ENCODE measurements around the gene CFAP90.

CFAP90 gene

DNA sequence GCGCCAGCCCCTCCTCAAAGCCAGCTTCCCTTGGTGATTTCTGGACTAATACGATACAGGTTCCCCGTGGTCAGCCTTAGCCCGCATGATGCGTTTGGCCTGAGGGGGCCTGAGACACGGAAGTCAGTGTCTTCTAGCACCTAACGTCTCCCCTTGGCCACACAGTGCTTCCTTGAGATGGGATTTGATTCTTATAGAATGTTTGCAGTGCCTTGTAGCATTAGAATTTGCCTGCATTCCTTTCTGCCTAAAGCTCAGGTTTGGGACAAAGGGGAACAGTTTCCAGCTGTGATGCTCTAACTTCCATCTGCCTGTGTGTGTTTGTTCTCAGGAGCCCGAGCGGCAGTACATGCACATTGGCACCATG is 34.4 kb downstream of the CFAP90 start:
- DNase-seq (ENCODE audit: low read depth), result no peak
- TF ChIP-seq, protein P1, sequence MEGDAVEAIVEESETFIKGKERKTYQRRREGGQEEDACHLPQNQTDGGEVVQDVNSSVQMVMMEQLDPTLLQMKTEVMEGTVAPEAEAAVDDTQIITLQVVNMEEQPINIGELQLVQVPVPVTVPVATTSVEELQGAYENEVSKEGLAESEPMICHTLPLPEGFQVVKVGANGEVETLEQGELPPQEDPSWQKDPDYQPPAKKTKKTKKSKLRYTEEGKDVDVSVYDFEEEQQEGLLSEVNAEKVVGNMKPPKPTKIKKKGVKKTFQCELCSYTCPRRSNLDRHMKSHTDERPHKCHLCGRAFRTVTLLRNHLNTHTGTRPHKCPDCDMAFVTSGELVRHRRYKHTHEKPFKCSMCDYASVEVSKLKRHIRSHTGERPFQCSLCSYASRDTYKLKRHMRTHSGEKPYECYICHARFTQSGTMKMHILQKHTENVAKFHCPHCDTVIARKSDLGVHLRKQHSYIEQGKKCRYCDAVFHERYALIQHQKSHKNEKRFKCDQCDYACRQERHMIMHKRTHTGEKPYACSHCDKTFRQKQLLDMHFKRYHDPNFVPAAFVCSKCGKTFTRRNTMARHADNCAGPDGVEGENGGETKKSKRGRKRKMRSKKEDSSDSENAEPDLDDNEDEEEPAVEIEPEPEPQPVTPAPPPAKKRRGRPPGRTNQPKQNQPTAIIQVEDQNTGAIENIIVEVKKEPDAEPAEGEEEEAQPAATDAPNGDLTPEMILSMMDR (IDR thresholded peaks at IDR 0.05; ENCODE audit: insufficient read depth, low read depth, low read length, missing control alignments), result no peak
- H3K4me3 ChIP-seq (ENCODE audit: low read depth, low read length), result no peak overlapping the region

- DNase-seq (ENCODE audit: low read depth), result peak; percentile 74
- TF ChIP-seq, protein P1 (IDR thresholded peaks at IDR 0.05; ENCODE audit: insufficient read depth, low read depth, low read length, missing control alignments), result peak; percentile 94
- H3K4me3 ChIP-seq (ENCODE audit: low read depth, low read length), result no peak overlapping the region
Measured at GRCh38 chr5:7815892-7816534, 34.9 kb downstream of the CFAP90 start.

- TF ChIP-seq, protein P1 (IDR thresholded peaks at IDR 0.05; ENCODE audit: insufficient read depth, low read depth, low read length, missing control alignments), result no peak
- DNase-seq (ENCODE audit: low read depth), result no peak
- H3K4me3 ChIP-seq (ENCODE audit: low read depth, low read length), result no peak overlapping the region
Measured at GRCh38 chr5:7814816-7815215, 36.1 kb downstream of the CFAP90 start.

- H3K4me3 ChIP-seq (ENCODE audit: low read depth, low read length), result no peak overlapping the region
- TF ChIP-seq, protein P1 (IDR thresholded peaks at IDR 0.05; ENCODE audit: insufficient read depth, low read depth, low read length, missing control alignments), result no peak
- DNase-seq (ENCODE audit: low read depth), result no peak
Measured at GRCh38 chr5:7813576-7813975, 37.4 kb downstream of the CFAP90 start.

DNA sequence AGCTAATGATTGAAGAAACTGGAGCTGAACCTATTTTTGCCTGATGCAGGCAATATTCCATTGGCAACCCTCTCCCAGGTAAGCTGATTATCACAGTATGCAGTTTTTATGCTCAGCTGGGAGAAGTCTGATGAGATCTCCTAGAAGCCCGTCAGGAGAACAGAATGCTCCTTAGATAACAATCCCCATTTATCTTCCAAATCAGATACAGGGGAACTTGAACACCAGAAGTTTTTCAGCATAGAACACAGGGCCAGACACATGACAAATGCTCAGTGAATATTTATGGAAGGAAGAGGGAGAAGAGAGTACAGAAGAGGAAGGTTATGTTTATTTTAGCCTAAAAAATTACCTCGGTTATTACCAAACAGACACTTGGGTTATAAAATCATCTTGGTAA is 37.9 kb downstream of the CFAP90 start:
- TF ChIP-seq, protein P1 (IDR thresholded peaks at IDR 0.05; ENCODE audit: insufficient read depth, low read depth, low read length, missing control alignments), result no peak
- no peak overlapping the region for H3K4me3 ChIP-seq (ENCODE audit: low read depth, low read length)
- DNase-seq (ENCODE audit: low read depth), result no peak

GRCh38 chr5:7811715-7812114 is 39.2 kb downstream of the CFAP90 start:
- no peak overlapping the region for H3K4me3 ChIP-seq (ENCODE audit: low read depth, low read length)
- TF ChIP-seq, protein P1 (IDR thresholded peaks at IDR 0.05; ENCODE audit: insufficient read depth, low read depth, low read length, missing control alignments), result no peak
- DNase-seq (ENCODE audit: low read depth), result no peak

DNA sequence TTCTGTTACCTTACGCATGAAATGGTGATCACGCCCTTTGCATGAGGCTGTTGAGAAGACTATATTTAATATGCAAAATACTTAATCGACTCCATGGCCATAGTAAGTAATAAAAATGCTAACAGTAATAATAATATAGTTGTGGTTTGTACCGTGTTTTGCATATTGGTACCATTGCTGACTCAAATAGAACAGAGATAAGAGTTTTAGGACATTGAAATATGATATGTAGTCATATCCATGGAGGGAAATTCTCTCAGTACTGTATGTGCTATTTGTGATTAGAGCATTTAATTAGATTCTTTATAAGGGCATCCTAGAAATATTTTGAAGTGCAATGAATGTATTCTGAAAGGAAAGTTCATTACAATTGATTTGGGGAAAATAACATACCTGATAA is 41.9 kb downstream of the CFAP90 start:
- no peak overlapping the region for H3K4me3 ChIP-seq (ENCODE audit: low read depth, low read length)
- TF ChIP-seq, protein P1 (IDR thresholded peaks at IDR 0.05; ENCODE audit: insufficient read depth, low read depth, low read length, missing control alignments), result no peak
- no peak for DNase-seq (ENCODE audit: low read depth)
